AG09319 (cell line): ENCODE data around the gene DDX47.
A peak's percentile ranks its signal among the peaks of the same experiment; 100 is the strongest.
"Not testable (repeated sequence)": the region's sequence is repeated elsewhere in the genome, so short reads cannot be mapped to it uniquely, and the experiment has no call there.

Source experiments
- DNase-seq: peaks from one replicate; pipeline ENCODE4 v3.0.0-alpha.2; 2010; ENCODE audit warnings: low read depth; ENCODE audit errors: extremely low read depth
- CTCF ChIP-seq: IDR thresholded peaks from 2 replicates; pipeline ENCODE4 v1.5.1; 2011; ENCODE audit warnings: low read depth, mild to moderate bottlenecking, inconsistent platforms, low read length, moderate library complexity

The DDX47 gene

GRCh38 chr12:12804432-12804886 is 8.7 kb upstream of the DDX47 start:
- TF ChIP-seq CTCF = no peak
- DNase-seq = peak; percentile 63

GRCh38 chr12:12806784-12807516 is 6.2 kb upstream of the DDX47 start:
- no peak for TF ChIP-seq CTCF
- DNase-seq = no peak

- not testable (repeated sequence) for DNase-seq
These were observed 5.6 kb upstream of the DDX47 start for GRCh38 chr12:12807517-12807903.

DNA sequence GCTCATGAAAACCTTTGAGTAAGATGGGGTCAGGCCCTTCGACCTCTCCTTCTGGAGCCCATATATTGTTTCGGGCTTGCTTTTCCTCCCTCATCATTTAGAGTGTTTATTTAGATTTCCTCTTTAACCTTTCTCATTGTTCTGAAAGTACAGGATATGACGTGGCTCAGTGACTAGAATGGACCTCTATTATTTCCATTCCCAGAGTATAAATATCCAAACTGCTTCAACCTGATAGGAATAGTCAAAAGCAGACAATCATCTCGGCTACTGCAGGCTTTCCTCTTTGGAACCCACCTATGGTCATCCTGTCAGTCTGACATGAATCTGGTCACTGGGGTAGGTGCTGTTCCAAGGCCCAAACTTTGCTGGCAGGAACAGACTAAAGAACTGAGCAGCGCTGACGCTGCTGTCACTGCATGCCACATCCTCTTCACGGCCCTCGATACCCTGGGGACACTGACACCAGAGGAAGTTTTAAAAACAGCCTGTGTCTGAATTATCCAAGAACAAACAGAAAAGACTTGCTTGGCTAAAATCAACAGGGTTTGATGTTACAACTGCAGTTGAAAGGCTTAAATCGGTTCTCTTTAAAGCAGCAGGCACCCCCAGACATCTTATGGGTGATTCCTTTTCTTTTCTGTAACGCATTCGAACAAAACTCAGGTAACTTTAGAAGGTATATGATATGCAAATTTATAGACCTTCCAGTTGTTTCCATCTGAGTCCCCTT is 5.0 kb upstream of the DDX47 start:
- no peak for DNase-seq
- no peak for TF ChIP-seq CTCF

- TF ChIP-seq CTCF = no peak
- no peak for DNase-seq
These were observed 2.6 kb upstream of the DDX47 start for GRCh38 chr12:12810553-12811021.

DNA sequence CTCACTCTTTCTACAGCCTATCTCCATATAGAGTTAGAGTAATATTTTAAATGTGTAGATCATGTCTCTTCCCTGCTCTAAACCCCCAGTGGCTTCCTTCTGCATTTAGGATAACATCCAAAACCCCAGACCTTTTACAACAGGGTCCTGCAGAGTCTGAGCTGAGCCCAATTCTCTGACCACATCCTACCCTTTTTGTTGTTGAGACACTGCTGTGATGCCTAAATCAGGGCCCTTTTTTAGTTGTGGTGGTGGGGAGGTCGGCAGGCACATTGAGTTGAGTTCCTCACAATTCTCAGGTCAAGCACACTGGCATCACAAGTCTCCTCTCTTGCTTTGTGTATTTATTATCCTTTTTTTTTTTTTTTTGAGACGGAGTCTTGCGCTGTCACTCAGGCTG is 1.8 kb upstream of the DDX47 start:
- no peak for TF ChIP-seq CTCF
- DNase-seq = no peak

DNA sequence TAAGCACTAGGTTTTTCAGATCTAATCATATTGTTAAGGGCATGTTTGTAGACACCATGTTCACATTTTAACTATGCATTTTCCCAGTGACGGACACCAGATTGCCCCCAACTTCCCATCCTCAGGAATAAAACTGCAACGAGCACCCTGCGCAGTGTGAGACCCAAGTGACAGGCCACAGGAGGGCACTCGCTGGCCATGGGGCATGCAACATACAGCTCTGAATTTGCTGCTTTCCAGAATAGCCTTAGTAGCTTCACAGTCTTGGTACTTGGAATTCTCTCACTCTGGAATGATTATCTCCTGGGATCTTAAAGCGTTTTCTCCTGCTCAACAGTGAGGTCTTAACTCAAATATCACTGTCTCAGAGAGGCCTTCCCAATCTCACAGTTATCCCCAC is 972 bp upstream of the DDX47 start:
- no peak for DNase-seq
- no peak for TF ChIP-seq CTCF
